B cell (primary cell): ENCODE measurements around the gene PRDX3. TPM values are rescaled to one million over a fixed set of nuclear protein-coding genes. Genes with fewer than 3 reads are reported as not detected.

Experiments
- ATAC-seq: fragments of 200-7000 bp; cut with Tn5 transposase; one replicate; pipeline ENCODE4 v1.10.0; 2021; ENCODE audit warnings: low read depth, mild to moderate bottlenecking, moderate number of reproducible peaks, moderate library complexity
- CTCF ChIA-PET: fragments of 350-600 bp; sonication (Branson Sonifier 250); formaldehyde crosslinking; loops from one replicate; lab custom pipeline; 2021; ENCODE audit warnings: antibody characterized with exemption, inconsistent platforms; lab: Charles Lee
- POLR2A ChIA-PET: fragments of 350-600 bp; sonication (Branson Sonifier 250); formaldehyde crosslinking; loops from one replicate; lab custom pipeline; 2021; ENCODE audit warnings: antibody characterized with exemption; lab: Charles Lee
- DNase-seq: peaks from one replicate; pipeline ENCODE4 v3.0.0; 2013
- H2AFZ ChIP-seq: 2 replicates; pipeline ENCODE4 v1.6.1; 2012; ENCODE audit warnings: mild to moderate bottlenecking, low read depth, low read length; ENCODE audit not compliant: insufficient read depth, poor library complexity, severe bottlenecking
- H3K27ac ChIP-seq, 2 donors: 1 replicate in 1 of 2; 2 replicates in 1 of 2; pipeline ENCODE4 v1.5.1; 2012 to 2013; ENCODE audit warnings: low read length in 2 of 2, mild to moderate bottlenecking in 2 of 2, moderate library complexity in 1 of 2
- H3K27me3 ChIP-seq, 4 experiments: fragments of 200-600 bp in 1 of 4; sonication (generic) in 1 of 4; replicated peaks in 1 of 4; 1 replicate in 2 of 4; 2 replicates in 2 of 4; pipeline versions ENCODE4 v1.6.1 to v1.7.0; 2013 to 2016; ENCODE audit warnings: low read length in 3 of 4, mild to moderate bottlenecking in 2 of 4, mixed read lengths in 1 of 4, moderate library complexity in 1 of 4; ENCODE audit not compliant: insufficient read depth in 4 of 4, control insufficient read depth in 3 of 4; ENCODE audit errors: control extremely low read depth in 1 of 4
- H3K36me3 ChIP-seq, 2 experiments: replicated peaks in 1 of 2; 1 replicate in 1 of 2; 2 replicates in 1 of 2; pipeline versions ENCODE4 v1.6.1 to v1.7.1; 2013; ENCODE audit warnings: low read length in 1 of 2; ENCODE audit not compliant: insufficient read depth in 2 of 2, control insufficient read depth in 1 of 2; ENCODE audit errors: control extremely low read depth in 1 of 2, extremely low read depth in 1 of 2
- H3K4me1 ChIP-seq, 2 donors: fragments of 200-600 bp in 1 of 2; sonication (generic) in 1 of 2; 1 replicate in 1 of 2; 2 replicates in 1 of 2; pipeline versions ENCODE4 v1.5.1 to v1.6.1; 2013 to 2017; ENCODE audit warnings: low read length in 2 of 2; ENCODE audit not compliant: control insufficient read depth in 2 of 2, insufficient read depth in 2 of 2
- H3K4me2 ChIP-seq: replicated peaks from 2 replicates; pipeline ENCODE3; 2012; ENCODE audit warnings: mild to moderate bottlenecking, low read depth, low read length; ENCODE audit not compliant: poor library complexity, severe bottlenecking
- H3K4me3 ChIP-seq, 5 experiments: fragments of 200-600 bp in 1 of 5; sonication (generic) in 1 of 5; 1 replicate in 3 of 5; 2 replicates in 2 of 5; pipeline versions ENCODE4 v1.5.1 to v1.7.0; 2011 to 2016; ENCODE audit warnings: low read length in 4 of 5, mild to moderate bottlenecking in 4 of 5, low read depth in 2 of 5, control low read depth in 1 of 5, moderate library complexity in 1 of 5; ENCODE audit not compliant: insufficient read depth in 1 of 5; ENCODE audit errors: control extremely low read depth in 1 of 5, extremely low read depth in 1 of 5
- H3K79me2 ChIP-seq: fragments of 200-600 bp; sonication (generic); one replicate; pipeline ENCODE4 v1.6.0; 2016; ENCODE audit warnings: low read length; ENCODE audit not compliant: control insufficient read depth, insufficient read depth
- H3K9ac ChIP-seq: fragments of 200-600 bp; sonication (generic); 2 replicates; pipeline ENCODE4 v1.6.1; 2017; ENCODE audit warnings: mild to moderate bottlenecking, low read length, moderate library complexity
- H3K9me3 ChIP-seq, 3 donors: one replicate each; pipeline versions ENCODE4 v1.6.1 to v1.7.1; 2013; ENCODE audit warnings: low read length in 2 of 3; ENCODE audit not compliant: control insufficient read depth in 2 of 3, insufficient read depth in 1 of 3; ENCODE audit errors: control extremely low read depth in 1 of 3
- H4K20me1 ChIP-seq: 2 replicates; pipeline ENCODE4 v1.6.0; 2012; ENCODE audit warnings: mild to moderate bottlenecking, low read length; ENCODE audit not compliant: insufficient read depth, control insufficient read depth, poor library complexity, severe bottlenecking
- H3K27ac Mint-ChIP-seq: one replicate; pipeline ENCODE4 v1.8.0; 2021; ENCODE audit warnings: mixed read lengths
- H3K27me3 Mint-ChIP-seq: one replicate; pipeline ENCODE4 v1.8.0; 2021; ENCODE audit warnings: mixed read lengths
- H3K4me1 Mint-ChIP-seq: one replicate; pipeline ENCODE4 v1.8.0; 2021; ENCODE audit warnings: mixed read lengths
- H3K4me3 Mint-ChIP-seq: one replicate; pipeline ENCODE4 v1.8.0; 2021; ENCODE audit warnings: mixed read lengths
- H3K9me3 Mint-ChIP-seq: one replicate; pipeline ENCODE4 v1.8.0; 2022; ENCODE audit warnings: mixed read lengths; ENCODE audit not compliant: insufficient read depth
- CTCF ChIP-seq: fragments of 200-600 bp; IDR thresholded peaks from one replicate; pipeline ENCODE4 v1.8.0; 2022; ENCODE audit warnings: antibody characterized with exemption, mild to moderate bottlenecking
- EZH2 ChIP-seq: IDR thresholded peaks from 2 replicates; pipeline ENCODE4 v1.6.1; 2012; ENCODE audit warnings: borderline replicate concordance, low read depth, mild to moderate bottlenecking, moderate library complexity, low read length; ENCODE audit not compliant: insufficient read depth, poor library complexity, severe bottlenecking
- WGBS: methylation state at CpG from one replicate; pipeline ENCODE4 v1.1.5; 2013; ENCODE audit warnings: missing lambda C conversion rate; ENCODE audit not compliant: insufficient coverage; 5-methylcytosine and 5-hydroxymethylcytosine counted together
- intact Hi-C: fragments of 100-400 bp; cut with micrococcal nuclease; formaldehyde crosslinking; loops from one replicate; pipeline ENCODE4 v1.10.0; 2022
- polyA plus RNA-seq: library from polyadenylated mRNA; depleted of rRNA; stranded (reverse); fragments of >200 nt; gene quantifications from 2 replicates; pipeline ENCODE4 v1.2.3, GENCODE V29; 2012
- total RNA-seq, 2 donors: library from RNA; stranded (reverse); fragments of 120-200 nt in 1 of 2; gene quantifications; 1 replicate in 1 of 2; 2 replicates in 1 of 2; pipeline versions ENCODE4 v1.2.3 to v1.2.4, GENCODE V29; 2013 to 2022

PRDX3 gene
- total and polyA plus RNA-seq, 2 donors (not counting 1 experiment from before 2014, with no cell fraction given): 18.0 to 36.3 TPM

- H3K9me3 Mint-ChIP-seq: no peaks in the 10 kb centered on the region
- Histone ChIP-seq H3K9me3 (no peaks in the 10 kb centered on the region), H3K27me3 (no peaks in the 10 kb centered on the region), H3K9ac (peak overlapping the region; percentile 88), H3K36me3 (peaks cover 3 to 12% of the 10 kb centered on the region in 2 experiments), H3K79me2 (peaks cover 43% of the 10 kb centered on the region), H3K27ac (peak overlapping the region; percentile 68 to 71), H3K4me2 (peak overlapping the region; percentile 77), H4K20me1 (peaks cover 6% of the 10 kb centered on the region), H3K4me3 (peak overlapping the region; percentile 88 to 98 (median 89)), H2AFZ (peak overlapping the region; percentile 98), H3K4me1 (peaks cover 11 to 15% of the 10 kb centered on the region in 2 donors)
- ChIA-PET CTCF (no interaction called here), POLR2A (no interaction called here)
- peaks cover 28% of the 10 kb centered on the region for H3K4me1 Mint-ChIP-seq
- 20% methylated on average over 20 of the region's 21 CpGs for WGBS
- no peak for TF ChIP-seq CTCF
- no peak for TF ChIP-seq EZH2
- ATAC-seq (peak; percentile 1), DNase-seq (no peak)
- no peaks in the 10 kb centered on the region for H3K27me3 Mint-ChIP-seq
- peak overlapping the region; percentile 94 for H3K4me3 Mint-ChIP-seq
- H3K27ac Mint-ChIP-seq: peak overlapping the region; percentile 90
- intact Hi-C loops: loop anchor here (1.0 to 5.0 kb wide), 7 partner anchors 13 to 694 kb away; partner anchors contain the start of genes BAG3, EIF3A, MCMBP and SFXN4
These were observed 772 bp downstream of the PRDX3 start for GRCh38 chr10:119177708-119178371.

GRCh38 chr10:119176166-119176565, 2.4 kb downstream of the PRDX3 start:
- peaks cover 11 to 15% of the 10 kb centered on the region in 2 donors for H3K4me1 ChIP-seq
- POLR2A ChIA-PET: interaction anchor here (0.6 kb wide), 1 partner anchor 95 kb away, joined by 4 read pairs; no protein-coding TSS in a partner anchor
- H3K9me3 ChIP-seq: no peaks in the 10 kb centered on the region
- intact Hi-C loops: loop anchor here (5.0 kb wide), 1 partner anchor 476 kb away; the partner anchor contains the start of gene BAG3
- Mint-ChIP-seq H3K9me3 (no peaks in the 10 kb centered on the region), H3K27me3 (no peaks in the 10 kb centered on the region), H3K27ac (peak overlapping the region; percentile 22), H3K4me1 (peaks cover 28% of the 10 kb centered on the region), H3K4me3 (peak overlapping the region; percentile 48)
- H3K4me3 ChIP-seq: no peak overlapping the region
- H3K36me3 ChIP-seq: peaks cover 10 to 28% of the 10 kb centered on the region in 2 experiments
- no peaks in the 10 kb centered on the region for H3K27me3 ChIP-seq
- no peak overlapping the region for H3K4me2 ChIP-seq
- CTCF ChIA-PET: interaction anchor here (0.5 to 1.0 kb wide), 3 partner anchors 8 to 686 kb away, joined by 3 read pairs; no protein-coding TSS in a partner anchor
- H3K9ac ChIP-seq: no peak overlapping the region
- no peak overlapping the region for H3K27ac ChIP-seq
- peaks cover 43% of the 10 kb centered on the region for H3K79me2 ChIP-seq
- ATAC-seq (no peak), DNase-seq (no peak)
- H2AFZ ChIP-seq: no peak overlapping the region
- WGBS: 67% methylated on average over 1 of the region's 6 CpGs
- TF ChIP-seq EZH2 (no peak), CTCF (no peak)
- H4K20me1 ChIP-seq: peaks cover 6% of the 10 kb centered on the region
